HepG2 (cell line): Measurements from ENCODE around the gene CLIC1. TPM values are rescaled to one million over a fixed set of nuclear protein-coding genes. Genes with fewer than 3 reads are reported as not detected.

Experiments used
- AGO1 ChIP-seq: fragments of 200-400 bp; formaldehyde crosslinking; IDR thresholded peaks from 2 replicates; pipeline ENCODE4 v1.6.1; 2017; ENCODE audit warnings: mild to moderate bottlenecking, low read depth, low read length, moderate library complexity; ENCODE audit not compliant: poor library complexity, severe bottlenecking
- ATF7-NPFF ChIP-seq: sonication (generic); formaldehyde crosslinking; IDR thresholded peaks from 2 replicates; pipeline ENCODE4 v1.8.1; 2023; ENCODE audit warnings: mild to moderate bottlenecking, low read depth, missing genetic modification reagents, moderate library complexity
- HNF4G ChIP-seq, 2 experiments: sonication (generic) in 1 of 2; formaldehyde crosslinking in 1 of 2; IDR thresholded peaks; 2 replicates each; pipeline versions ENCODE4 v1.4.0 to v1.6.1; 2011 to 2020; ENCODE audit warnings: borderline replicate concordance in 2 of 2, low read depth in 2 of 2, mild to moderate bottlenecking in 2 of 2, low read length in 1 of 2, missing genetic modification reagents in 1 of 2, moderate library complexity in 1 of 2
- JUN ChIP-seq: sonication (generic); formaldehyde crosslinking; IDR thresholded peaks from 2 replicates; pipeline ENCODE4 v1.4.0; 2020; ENCODE audit warnings: mild to moderate bottlenecking, missing genetic modification reagents
- JUND ChIP-seq: sonication (generic); formaldehyde crosslinking; IDR thresholded peaks from 2 replicates; pipeline ENCODE4 v1.8.0; 2022; ENCODE audit warnings: mild to moderate bottlenecking, missing genetic modification reagents
- MIER2 ChIP-seq: IDR thresholded peaks from 2 replicates; pipeline ENCODE4 v1.6.1; 2016; ENCODE audit warnings: missing biosample characterization, missing genetic modification reagents
- NFYC ChIP-seq: IDR thresholded peaks from 2 replicates; pipeline ENCODE4 v1.6.1; 2016; ENCODE audit warnings: missing genetic modification reagents, missing compliant biosample characterization
- NONO ChIP-seq, 2 experiments: fragments of 450-650 bp in 1 of 2; sonication (generic) in 1 of 2; formaldehyde crosslinking in 1 of 2; IDR thresholded peaks in 1 of 2; conservative IDR thresholded peaks in 1 of 2; 2 replicates each; pipeline versions ENCODE4 v1.6.1 to v1.8.0; 2017 to 2022; ENCODE audit warnings: mild to moderate bottlenecking in 1 of 2, missing genetic modification reagents in 1 of 2, moderate library complexity in 1 of 2
- REXO4 ChIP-seq: sonication (generic); formaldehyde crosslinking; IDR thresholded peaks from 2 replicates; pipeline ENCODE4 v1.8.0; 2022; ENCODE audit warnings: missing genetic modification reagents, mild to moderate bottlenecking, borderline replicate concordance
- SRSF1 ChIP-seq: fragments of 200-400 bp; formaldehyde crosslinking; optimal IDR thresholded peaks from 2 replicates; pipeline ENCODE3; 2017; ENCODE audit warnings: mild to moderate bottlenecking, low read depth, low read length, moderate library complexity
- TOPORS ChIP-seq: sonication (generic); formaldehyde crosslinking; IDR thresholded peaks from 2 replicates; pipeline ENCODE4 v1.8.0; 2023; ENCODE audit warnings: mild to moderate bottlenecking, missing genetic modification reagents
- TSC22D2 ChIP-seq: sonication (generic); formaldehyde crosslinking; IDR thresholded peaks from 2 replicates; pipeline ENCODE4 v1.5.1; 2020; ENCODE audit warnings: missing genetic modification reagents, mild to moderate bottlenecking, borderline replicate concordance
- WIZ ChIP-seq: sonication (generic); formaldehyde crosslinking; IDR thresholded peaks from 2 replicates; pipeline ENCODE4 v1.5.1; 2020; ENCODE audit warnings: mild to moderate bottlenecking, missing genetic modification reagents
- ZNF143 ChIP-seq: sonication (generic); formaldehyde crosslinking; IDR thresholded peaks from 2 replicates; pipeline ENCODE4 v1.4.0; 2020; ENCODE audit warnings: missing genetic modification reagents
- ZNF619 ChIP-seq: sonication (generic); formaldehyde crosslinking; IDR thresholded peaks from 2 replicates; pipeline ENCODE4 v1.4.0; 2020; ENCODE audit warnings: mild to moderate bottlenecking, missing genetic modification reagents
- ZNF749 ChIP-seq: sonication (generic); formaldehyde crosslinking; IDR thresholded peaks from 2 replicates; pipeline ENCODE4 v1.8.0; 2022; ENCODE audit warnings: mild to moderate bottlenecking, missing genetic modification reagents, moderate library complexity, borderline replicate concordance
- ZNF776 ChIP-seq: sonication (generic); formaldehyde crosslinking; IDR thresholded peaks from 2 replicates; pipeline ENCODE4 v1.4.0; 2020; ENCODE audit warnings: mild to moderate bottlenecking, missing genetic modification reagents
- polyA plus RNA-seq, 8 experiments: library from polyadenylated mRNA; depleted of rRNA in 3 of 8; stranded (reverse) in 7 of 8; unstranded in 1 of 8; fragments of >200 nt; fragmentation: Illumina TruSeq in 4 of 8; extraction: Trizol in 4 of 8; gene quantifications; 2 replicates each; pipeline versions ENCODE4 v1.2.1 to v1.2.3, GENCODE V29; 2011 to 2016; ENCODE audit warnings: low read depth in 4 of 8, missing spikeins in 1 of 8, mixed read lengths in 1 of 8; ENCODE audit not compliant: insufficient read depth in 1 of 8
- total RNA-seq, 5 experiments: library from RNA; depleted of rRNA; stranded (reverse); fragments of >200 nt; fragmentation: Illumina TruSeq; extraction: Trizol; gene quantifications; 2 replicates each; pipeline ENCODE4 v1.2.3, GENCODE V29; 2016; ENCODE audit warnings: low read depth in 1 of 5
- TF ChIP-seq, protein P1 (sequence below), 2 experiments: fragments of 450-650 bp in 1 of 2; sonication (generic) in 1 of 2; formaldehyde crosslinking; IDR thresholded peaks; 2 replicates each; pipeline versions ENCODE4 v1.5.0 to v1.8.0; 2020 to 2022; ENCODE audit warnings: mild to moderate bottlenecking in 1 of 2, missing genetic modification reagents in 1 of 2
- TF ChIP-seq, protein P2 (sequence below): IDR thresholded peaks from 2 replicates; pipeline ENCODE4 v1.6.1; 2016; ENCODE audit warnings: low read depth, control low read depth
- TF ChIP-seq, protein P3 (sequence below): sonication (generic); formaldehyde crosslinking; IDR thresholded peaks from 2 replicates; pipeline ENCODE4 v1.4.0; 2020; ENCODE audit warnings: mild to moderate bottlenecking, missing genetic modification reagents
- TF ChIP-seq, protein P4 (sequence below): sonication (generic); formaldehyde crosslinking; IDR thresholded peaks from 2 replicates; pipeline ENCODE4 v1.4.0; 2020; ENCODE audit warnings: mild to moderate bottlenecking, low read depth, missing genetic modification reagents

Gene CLIC1
- total and polyA plus RNA-seq, 2 of the 13 experiments (the other 11 are each of a cell fraction or from before 2014, with no cell fraction given) = 602 to 891 TPM

GRCh38 chr6:31736021-31736767 is at the start of gene CLIC1 (continued):
- TF ChIP-seq NONO (IDR thresholded peaks at IDR 0.05) (no peak), NONO (CRISPR knock-in tag; conservative IDR thresholded peaks at IDR 0.05) (peak; percentile 85), ZNF143 (CRISPR knock-in tag) (no peak; the same call in 1 of the 2 replicates), ATF7-NPFF (CRISPR knock-in tag) (peak; percentile 25; the same call in 1 of the 2 replicates), AGO1 (no peak), REXO4 (CRISPR knock-in tag) (no peak), ZNF776 (CRISPR knock-in tag) (no peak), TSC22D2 (CRISPR knock-in tag) (peak; percentile 55; the same call in 1 of the 2 replicates), JUN (peak; percentile 85), ZNF619 (0 out of 2 replicates have a peak, but pooled peaks have one; percentile 43), NFYC (no peak; the same call in none of the 2 replicates), HNF4G (IDR thresholded peaks at IDR 0.05; ENCODE audit: borderline replicate concordance, low read depth, low read length) (peak; percentile 36; the same call in 1 of the 2 replicates), HNF4G (CRISPR knock-in tag; IDR thresholded peaks at IDR 0.05; ENCODE audit: borderline replicate concordance, low read depth) (peak; percentile 65; the same call in 1 of the 2 replicates), MIER2 (CRISPR knock-in tag) (0 out of 2 replicates have a peak, but pooled peaks have one; percentile 10), SRSF1 (peak; percentile 93), WIZ (CRISPR knock-in tag) (no peak), TOPORS (0 out of 2 replicates have a peak, but pooled peaks have one; percentile 11), JUND (CRISPR knock-in tag) (peak; percentile 90), ZNF749 (0 out of 2 replicates have a peak, but pooled peaks have one; percentile 59)
- TF ChIP-seq, protein P1, sequence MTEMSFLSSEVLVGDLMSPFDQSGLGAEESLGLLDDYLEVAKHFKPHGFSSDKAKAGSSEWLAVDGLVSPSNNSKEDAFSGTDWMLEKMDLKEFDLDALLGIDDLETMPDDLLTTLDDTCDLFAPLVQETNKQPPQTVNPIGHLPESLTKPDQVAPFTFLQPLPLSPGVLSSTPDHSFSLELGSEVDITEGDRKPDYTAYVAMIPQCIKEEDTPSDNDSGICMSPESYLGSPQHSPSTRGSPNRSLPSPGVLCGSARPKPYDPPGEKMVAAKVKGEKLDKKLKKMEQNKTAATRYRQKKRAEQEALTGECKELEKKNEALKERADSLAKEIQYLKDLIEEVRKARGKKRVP (CRISPR knock-in tag; IDR thresholded peaks at IDR 0.05) = 0 out of 4 replicates have a peak, but pooled peaks of 1 of the 2 experiments have one; percentile 25
- TF ChIP-seq, protein P2, sequence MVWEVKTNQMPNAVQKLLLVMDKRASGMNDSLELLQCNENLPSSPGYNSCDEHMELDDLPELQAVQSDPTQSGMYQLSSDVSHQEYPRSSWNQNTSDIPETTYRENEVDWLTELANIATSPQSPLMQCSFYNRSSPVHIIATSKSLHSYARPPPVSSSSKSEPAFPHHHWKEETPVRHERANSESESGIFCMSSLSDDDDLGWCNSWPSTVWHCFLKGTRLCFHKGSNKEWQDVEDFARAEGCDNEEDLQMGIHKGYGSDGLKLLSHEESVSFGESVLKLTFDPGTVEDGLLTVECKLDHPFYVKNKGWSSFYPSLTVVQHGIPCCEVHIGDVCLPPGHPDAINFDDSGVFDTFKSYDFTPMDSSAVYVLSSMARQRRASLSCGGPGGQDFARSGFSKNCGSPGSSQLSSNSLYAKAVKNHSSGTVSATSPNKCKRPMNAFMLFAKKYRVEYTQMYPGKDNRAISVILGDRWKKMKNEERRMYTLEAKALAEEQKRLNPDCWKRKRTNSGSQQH (CRISPR knock-in tag) = peak; percentile 95
- TF ChIP-seq, protein P3, sequence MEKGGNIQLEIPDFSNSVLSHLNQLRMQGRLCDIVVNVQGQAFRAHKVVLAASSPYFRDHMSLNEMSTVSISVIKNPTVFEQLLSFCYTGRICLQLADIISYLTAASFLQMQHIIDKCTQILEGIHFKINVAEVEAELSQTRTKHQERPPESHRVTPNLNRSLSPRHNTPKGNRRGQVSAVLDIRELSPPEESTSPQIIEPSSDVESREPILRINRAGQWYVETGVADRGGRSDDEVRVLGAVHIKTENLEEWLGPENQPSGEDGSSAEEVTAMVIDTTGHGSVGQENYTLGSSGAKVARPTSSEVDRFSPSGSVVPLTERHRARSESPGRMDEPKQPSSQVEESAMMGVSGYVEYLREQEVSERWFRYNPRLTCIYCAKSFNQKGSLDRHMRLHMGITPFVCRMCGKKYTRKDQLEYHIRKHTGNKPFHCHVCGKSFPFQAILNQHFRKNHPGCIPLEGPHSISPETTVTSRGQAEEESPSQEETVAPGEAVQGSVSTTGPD = no peak
- TF ChIP-seq, protein P4, sequence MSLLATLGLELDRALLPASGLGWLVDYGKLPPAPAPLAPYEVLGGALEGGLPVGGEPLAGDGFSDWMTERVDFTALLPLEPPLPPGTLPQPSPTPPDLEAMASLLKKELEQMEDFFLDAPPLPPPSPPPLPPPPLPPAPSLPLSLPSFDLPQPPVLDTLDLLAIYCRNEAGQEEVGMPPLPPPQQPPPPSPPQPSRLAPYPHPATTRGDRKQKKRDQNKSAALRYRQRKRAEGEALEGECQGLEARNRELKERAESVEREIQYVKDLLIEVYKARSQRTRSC (CRISPR knock-in tag) = peak; percentile 50; the same call in 1 of the 2 replicates
